Measurements from ENCODE around the gene SV2A.
A peak's percentile ranks its signal among the peaks of the same experiment; 100 is the strongest.
"Not testable (repeated sequence)": the region's sequence is repeated elsewhere in the genome, so short reads cannot be mapped to it uniquely, and the experiment has no call there.

SV2A gene, protein sequence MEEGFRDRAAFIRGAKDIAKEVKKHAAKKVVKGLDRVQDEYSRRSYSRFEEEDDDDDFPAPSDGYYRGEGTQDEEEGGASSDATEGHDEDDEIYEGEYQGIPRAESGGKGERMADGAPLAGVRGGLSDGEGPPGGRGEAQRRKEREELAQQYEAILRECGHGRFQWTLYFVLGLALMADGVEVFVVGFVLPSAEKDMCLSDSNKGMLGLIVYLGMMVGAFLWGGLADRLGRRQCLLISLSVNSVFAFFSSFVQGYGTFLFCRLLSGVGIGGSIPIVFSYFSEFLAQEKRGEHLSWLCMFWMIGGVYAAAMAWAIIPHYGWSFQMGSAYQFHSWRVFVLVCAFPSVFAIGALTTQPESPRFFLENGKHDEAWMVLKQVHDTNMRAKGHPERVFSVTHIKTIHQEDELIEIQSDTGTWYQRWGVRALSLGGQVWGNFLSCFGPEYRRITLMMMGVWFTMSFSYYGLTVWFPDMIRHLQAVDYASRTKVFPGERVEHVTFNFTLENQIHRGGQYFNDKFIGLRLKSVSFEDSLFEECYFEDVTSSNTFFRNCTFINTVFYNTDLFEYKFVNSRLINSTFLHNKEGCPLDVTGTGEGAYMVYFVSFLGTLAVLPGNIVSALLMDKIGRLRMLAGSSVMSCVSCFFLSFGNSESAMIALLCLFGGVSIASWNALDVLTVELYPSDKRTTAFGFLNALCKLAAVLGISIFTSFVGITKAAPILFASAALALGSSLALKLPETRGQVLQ

DNA sequence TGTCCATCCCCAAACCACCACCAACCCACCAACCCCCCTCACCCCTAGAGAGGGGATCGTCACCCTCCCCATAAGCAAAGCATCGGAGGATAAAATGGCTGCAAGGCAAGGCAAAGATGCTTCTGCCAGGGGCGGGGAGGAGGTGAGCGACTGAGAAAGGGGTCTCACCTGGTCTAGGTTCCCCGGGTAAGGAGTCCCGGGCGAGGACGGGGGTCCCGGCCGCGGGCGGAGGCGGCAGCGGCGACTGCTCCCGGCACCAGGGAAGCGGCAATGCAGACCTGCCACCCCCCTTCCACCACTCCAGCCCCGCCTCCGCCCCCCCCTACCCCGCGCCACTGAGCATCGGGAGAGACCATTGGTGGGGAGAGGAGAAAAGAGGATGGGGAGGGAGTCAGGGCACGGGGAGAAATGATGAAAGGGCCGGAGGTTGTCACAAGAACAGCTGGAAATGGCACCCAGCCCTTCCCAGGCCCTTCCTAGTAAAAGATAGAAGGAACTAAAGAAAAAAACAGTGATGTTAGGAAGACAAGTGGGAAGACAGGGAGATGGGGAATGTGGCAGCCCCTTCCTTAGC is at the start of gene SV2A:
Gene SV2A (minus strand): TSS at position 274 of the 574 bp plus-strand sequence. CDS start 4,004 bp downstream, outside the sequence.
- Histone ChIP-seq H3K4me1 (ENCODE audit: control insufficient read depth in 2 of 2, insufficient read depth in 2 of 2, low read length in 2 of 2) (peaks cover 0 to 7% of the 10 kb centered on the region in 2 donors), H3K27me3 (ENCODE audit: control insufficient read depth in 2 of 2, insufficient read depth in 2 of 2, low read length in 2 of 2) (peaks cover 2 to 3% of the 10 kb centered on the region in 2 donors), H3K27ac (ENCODE audit: low read depth in 2 of 2, low read length in 2 of 2) (no peak within 1 kb of the TSS), H3K9ac (ENCODE audit: low read depth in 1 of 2, low read length in 2 of 2) (peak within 1 kb of the TSS; percentile 24 to 43), H3K4me3 (ENCODE audit: low read length in 2 of 2) (peak within 1 kb of the TSS; percentile 32 to 61), H3K36me3 (ENCODE audit: control insufficient read depth in 2 of 2, insufficient read depth in 2 of 2, low read length in 2 of 2) (peaks cover 3 to 4% of the 10 kb centered on the region in 2 donors), H3K9me3 (ENCODE audit: control insufficient read depth in 2 of 2, low read length in 2 of 2) (no peaks in the 10 kb centered on the region)

DNA sequence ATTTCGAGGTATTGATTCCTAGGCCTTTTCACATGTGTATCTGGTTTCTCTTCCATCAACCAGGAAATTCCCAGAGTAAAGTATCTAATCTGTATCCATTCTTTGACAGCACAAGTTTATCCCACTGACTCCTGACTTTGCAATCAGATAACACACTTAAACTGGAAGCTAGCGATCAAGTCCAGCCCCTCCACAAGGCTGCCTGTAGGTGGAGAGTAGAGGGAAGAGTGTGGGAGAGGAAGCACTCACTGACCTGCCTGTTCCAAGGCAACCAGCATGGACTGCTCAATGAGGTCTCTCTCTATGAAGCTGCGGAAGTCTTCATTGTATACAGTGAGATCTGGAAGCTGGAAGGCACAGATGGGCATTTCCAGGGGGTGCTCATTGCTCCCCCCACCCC is 49.4 kb upstream of the SV2A start:
- H3K36me3 ChIP-seq (ENCODE audit: control insufficient read depth in 2 of 2, insufficient read depth in 2 of 2, low read length in 2 of 2), result peaks cover 42 to 48% of the 10 kb centered on the region in 2 donors
- no peak overlapping the region for H3K27ac ChIP-seq (ENCODE audit: low read depth in 2 of 2, low read length in 2 of 2)

DNA sequence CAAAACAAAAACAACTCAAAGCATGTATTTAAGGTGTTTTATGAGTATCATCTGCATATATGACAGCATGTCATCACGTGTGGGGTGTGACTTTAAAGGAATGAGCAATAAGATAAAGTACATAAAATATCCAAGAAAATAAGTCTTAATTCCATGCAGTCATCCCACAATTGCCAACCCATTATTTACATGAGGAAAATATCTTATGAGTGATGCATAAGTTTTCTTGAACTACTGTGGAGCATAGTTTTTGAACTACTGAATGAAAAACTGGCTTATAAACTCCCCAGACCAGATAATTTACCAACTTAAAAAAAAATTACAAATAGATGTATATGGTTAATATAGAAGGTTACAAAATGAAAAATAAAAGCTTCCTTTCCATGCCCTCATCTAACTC is 48.8 kb upstream of the SV2A start:
- Histone ChIP-seq H3K27me3 (ENCODE audit: control insufficient read depth in 2 of 2, insufficient read depth in 2 of 2, low read length in 2 of 2) (no peaks in the 10 kb centered on the region), H3K36me3 (ENCODE audit: control insufficient read depth in 2 of 2, insufficient read depth in 2 of 2, low read length in 2 of 2) (peaks cover 39 to 43% of the 10 kb centered on the region in 2 donors), H3K4me1 (ENCODE audit: control insufficient read depth in 2 of 2, insufficient read depth in 2 of 2, low read length in 2 of 2) (no peaks in the 10 kb centered on the region), H3K27ac (ENCODE audit: low read depth in 2 of 2, low read length in 2 of 2) (no peak overlapping the region), H3K9me3 (ENCODE audit: control insufficient read depth in 2 of 2, low read length in 2 of 2) (no peaks in the 10 kb centered on the region), H3K9ac (ENCODE audit: low read depth in 1 of 2, low read length in 2 of 2) (no peak overlapping the region), H3K4me3 (ENCODE audit: low read length in 2 of 2) (no peak overlapping the region)

More for the DNA sequence above, 49.4 kb upstream of the SV2A start:
- Histone ChIP-seq H3K27me3 (ENCODE audit: control insufficient read depth in 2 of 2, insufficient read depth in 2 of 2, low read length in 2 of 2) (no peaks in the 10 kb centered on the region), H3K4me3 (ENCODE audit: low read length in 2 of 2) (no peak overlapping the region), H3K9me3 (ENCODE audit: control insufficient read depth in 2 of 2, low read length in 2 of 2) (no peaks in the 10 kb centered on the region), H3K4me1 (ENCODE audit: control insufficient read depth in 2 of 2, insufficient read depth in 2 of 2, low read length in 2 of 2) (no peaks in the 10 kb centered on the region), H3K9ac (ENCODE audit: low read depth in 1 of 2, low read length in 2 of 2) (no peak overlapping the region)

DNA sequence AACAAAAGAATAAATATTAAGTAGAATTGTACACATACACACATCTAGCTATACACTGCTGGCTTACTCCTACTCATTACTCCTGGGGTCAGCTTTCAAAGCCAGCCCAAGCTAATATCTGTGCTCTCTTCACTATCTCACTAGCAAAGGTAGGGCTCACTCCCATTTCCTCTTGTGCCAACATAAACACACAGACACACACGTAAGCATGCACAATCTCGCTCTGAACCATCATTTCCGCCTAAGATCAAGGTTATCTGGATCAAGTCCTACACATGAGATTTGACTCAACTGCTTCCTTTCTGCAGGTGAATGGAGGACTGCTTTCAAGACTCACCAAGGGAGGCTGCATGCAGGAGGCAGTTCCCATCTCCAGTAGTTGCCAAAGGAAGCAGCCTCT is 47.8 kb upstream of the SV2A start:
- Histone ChIP-seq H3K36me3 (ENCODE audit: control insufficient read depth in 2 of 2, insufficient read depth in 2 of 2, low read length in 2 of 2) (peaks cover 33 to 41% of the 10 kb centered on the region in 2 donors), H3K4me3 (ENCODE audit: low read length in 2 of 2) (no peak overlapping the region), H3K9me3 (ENCODE audit: control insufficient read depth in 2 of 2, low read length in 2 of 2) (no peaks in the 10 kb centered on the region), H3K4me1 (ENCODE audit: control insufficient read depth in 2 of 2, insufficient read depth in 2 of 2, low read length in 2 of 2) (no peaks in the 10 kb centered on the region), H3K9ac (ENCODE audit: low read depth in 1 of 2, low read length in 2 of 2) (no peak overlapping the region), H3K27me3 (ENCODE audit: control insufficient read depth in 2 of 2, insufficient read depth in 2 of 2, low read length in 2 of 2) (no peaks in the 10 kb centered on the region), H3K27ac (ENCODE audit: low read depth in 2 of 2, low read length in 2 of 2) (no peak overlapping the region)

DNA sequence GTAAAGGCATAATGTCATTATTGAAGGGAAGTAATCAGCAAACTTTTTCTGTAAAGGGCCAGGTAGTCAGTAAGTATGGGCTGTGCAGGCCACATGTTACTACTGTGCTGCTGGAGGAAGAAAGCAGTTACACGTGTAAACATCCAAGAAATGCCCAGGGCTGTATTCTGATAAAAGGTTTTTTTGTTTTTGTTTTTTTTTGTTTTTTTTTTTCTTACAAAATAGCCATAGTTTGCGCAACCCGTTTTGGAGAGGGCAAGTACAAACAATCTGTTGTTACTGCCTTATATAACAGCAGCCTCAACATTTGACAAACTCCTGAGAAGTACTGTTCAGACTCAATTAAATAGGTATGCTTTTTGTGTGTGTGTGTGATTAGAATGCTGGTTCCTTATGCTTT is 45.7 kb upstream of the SV2A start:
- no peak overlapping the region for H3K27ac ChIP-seq (ENCODE audit: low read depth in 2 of 2, low read length in 2 of 2)
- H3K36me3 ChIP-seq (ENCODE audit: control insufficient read depth in 2 of 2, insufficient read depth in 2 of 2, low read length in 2 of 2), result peaks cover 40 to 43% of the 10 kb centered on the region in 2 donors
- H3K9ac ChIP-seq (ENCODE audit: low read depth in 1 of 2, low read length in 2 of 2), result no peak overlapping the region

DNA sequence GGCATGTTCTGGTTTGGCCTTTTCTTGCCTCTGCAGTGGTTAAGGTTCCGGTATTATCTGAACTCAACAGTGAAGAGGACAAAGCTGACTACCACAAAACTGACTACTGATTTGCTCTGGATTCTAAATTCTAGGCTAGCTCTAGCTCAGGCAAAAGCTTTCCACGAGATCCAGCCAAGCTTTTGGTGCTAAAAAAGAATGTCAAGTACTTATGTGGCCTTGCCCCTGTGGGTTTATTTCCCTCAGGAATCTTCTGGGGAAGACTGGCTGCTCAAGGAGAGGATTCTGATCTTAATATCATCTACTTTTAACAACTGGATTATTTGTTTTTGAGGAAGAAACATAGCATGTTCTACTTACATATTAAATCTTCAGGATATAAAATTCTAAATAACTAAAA is 45.1 kb upstream of the SV2A start:
- H3K27me3 ChIP-seq (ENCODE audit: control insufficient read depth in 2 of 2, insufficient read depth in 2 of 2, low read length in 2 of 2), result no peaks in the 10 kb centered on the region
- H3K27ac ChIP-seq (ENCODE audit: low read depth in 2 of 2, low read length in 2 of 2), result no peak overlapping the region
- H3K4me1 ChIP-seq (ENCODE audit: control insufficient read depth in 2 of 2, insufficient read depth in 2 of 2, low read length in 2 of 2), result no peaks in the 10 kb centered on the region
- H3K4me3 ChIP-seq (ENCODE audit: low read length in 2 of 2), result no peak overlapping the region
- H3K36me3 ChIP-seq (ENCODE audit: control insufficient read depth in 2 of 2, insufficient read depth in 2 of 2, low read length in 2 of 2), result peaks cover 43 to 46% of the 10 kb centered on the region in 2 donors
- H3K9me3 ChIP-seq (ENCODE audit: control insufficient read depth in 2 of 2, low read length in 2 of 2), result no peaks in the 10 kb centered on the region
- no peak overlapping the region for H3K9ac ChIP-seq (ENCODE audit: low read depth in 1 of 2, low read length in 2 of 2)

More for the DNA sequence above, 45.7 kb upstream of the SV2A start:
- Histone ChIP-seq H3K27me3 (ENCODE audit: control insufficient read depth in 2 of 2, insufficient read depth in 2 of 2, low read length in 2 of 2) (no peaks in the 10 kb centered on the region), H3K9me3 (ENCODE audit: control insufficient read depth in 2 of 2, low read length in 2 of 2) (no peaks in the 10 kb centered on the region), H3K4me1 (ENCODE audit: control insufficient read depth in 2 of 2, insufficient read depth in 2 of 2, low read length in 2 of 2) (no peaks in the 10 kb centered on the region), H3K4me3 (ENCODE audit: low read length in 2 of 2) (no peak overlapping the region)

DNA sequence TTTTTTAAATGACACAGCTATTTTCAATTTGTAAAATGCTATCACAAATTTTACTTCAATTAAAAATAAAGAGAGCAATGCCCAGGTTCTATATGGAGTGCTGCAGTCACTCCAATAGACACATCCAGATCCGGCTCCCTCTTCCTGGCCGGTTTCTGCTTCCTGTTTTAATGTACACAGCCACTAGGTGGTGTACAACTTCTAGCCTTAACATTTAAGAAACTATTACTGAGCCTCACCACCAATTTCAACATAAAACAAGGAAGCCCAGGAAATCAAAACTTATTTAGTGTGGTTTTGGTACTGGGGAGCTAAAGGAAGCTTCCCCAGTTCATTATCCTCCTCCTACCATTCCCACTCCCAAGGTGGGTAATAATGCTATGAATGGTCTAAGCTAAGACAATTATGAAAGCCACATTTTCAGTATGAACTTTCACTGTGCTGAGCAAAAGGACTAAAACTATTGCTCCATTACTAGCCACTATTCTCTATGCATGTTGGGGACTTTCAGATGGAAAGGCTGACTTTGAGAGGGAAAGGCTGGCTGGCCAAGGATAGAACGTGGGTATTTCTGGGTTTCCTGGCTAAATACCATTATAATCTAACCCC is 44.5 kb upstream of the SV2A start:
- Histone ChIP-seq H3K9me3 (ENCODE audit: control insufficient read depth in 2 of 2, low read length in 2 of 2) (no peaks in the 10 kb centered on the region), H3K4me3 (ENCODE audit: low read length in 2 of 2) (no peak overlapping the region), H3K27ac (ENCODE audit: low read depth in 2 of 2, low read length in 2 of 2) (peak overlapping the region in 1 of 2 donors; percentile 2), H3K27me3 (ENCODE audit: control insufficient read depth in 2 of 2, insufficient read depth in 2 of 2, low read length in 2 of 2) (no peaks in the 10 kb centered on the region), H3K4me1 (ENCODE audit: control insufficient read depth in 2 of 2, insufficient read depth in 2 of 2, low read length in 2 of 2) (no peaks in the 10 kb centered on the region), H3K36me3 (ENCODE audit: control insufficient read depth in 2 of 2, insufficient read depth in 2 of 2, low read length in 2 of 2) (peaks cover 42 to 45% of the 10 kb centered on the region in 2 donors), H3K9ac (ENCODE audit: low read depth in 1 of 2, low read length in 2 of 2) (peak overlapping the region in 1 of 2 donors; percentile 9)

DNA sequence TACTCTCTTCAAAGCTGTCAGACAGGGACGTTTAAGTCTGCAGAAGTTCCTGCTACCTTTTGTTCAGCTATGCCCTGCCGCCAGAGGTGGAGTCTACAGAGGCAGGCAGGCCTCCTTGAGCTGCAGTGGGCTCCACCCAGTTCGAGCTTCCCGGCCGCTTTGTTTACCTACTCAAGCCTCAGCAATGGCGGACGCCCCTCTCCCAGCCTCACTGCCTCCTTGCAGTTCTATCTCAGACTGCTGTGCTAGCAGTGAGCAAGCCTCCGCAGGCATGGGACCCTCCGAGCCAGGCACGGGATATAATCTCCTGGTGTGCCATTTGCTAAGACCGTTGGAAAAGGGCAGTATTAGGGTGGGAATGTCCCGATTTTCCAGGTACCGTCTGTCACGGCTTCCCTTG is 39.9 kb upstream of the SV2A start:
- H3K9ac ChIP-seq (ENCODE audit: low read depth in 1 of 2, low read length in 2 of 2); H3K27me3 ChIP-seq (ENCODE audit: control insufficient read depth in 2 of 2, insufficient read depth in 2 of 2, low read length in 2 of 2); H3K4me3 ChIP-seq (ENCODE audit: low read length in 2 of 2): not testable (repeated sequence)

DNA sequence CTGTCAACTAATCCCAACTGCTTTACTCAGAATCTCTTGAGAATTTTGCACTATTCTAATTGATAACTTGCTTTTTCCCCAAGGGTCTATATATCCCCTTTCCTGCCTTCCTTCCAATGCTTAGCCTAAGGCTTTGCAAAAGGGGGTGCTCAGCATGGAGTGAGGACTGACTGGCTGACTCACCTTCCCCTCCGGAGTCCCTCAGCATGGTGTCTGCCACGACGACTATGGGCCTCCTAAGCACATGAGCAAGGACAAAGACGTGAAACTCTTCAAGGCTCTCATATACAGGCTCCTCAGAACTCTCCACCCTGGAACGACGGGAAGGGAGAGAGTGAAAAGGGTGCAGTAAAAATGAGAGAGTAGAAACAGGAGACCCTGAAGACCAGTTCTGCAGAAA is 32.3 kb upstream of the SV2A start:
- Histone ChIP-seq H3K27me3 (ENCODE audit: control insufficient read depth in 2 of 2, insufficient read depth in 2 of 2, low read length in 2 of 2) (no peaks in the 10 kb centered on the region), H3K4me3 (ENCODE audit: low read length in 2 of 2) (no peak overlapping the region), H3K9me3 (ENCODE audit: control insufficient read depth in 2 of 2, low read length in 2 of 2) (no peaks in the 10 kb centered on the region), H3K9ac (ENCODE audit: low read depth in 1 of 2, low read length in 2 of 2) (no peak overlapping the region), H3K36me3 (ENCODE audit: control insufficient read depth in 2 of 2, insufficient read depth in 2 of 2, low read length in 2 of 2) (peaks cover 23 to 27% of the 10 kb centered on the region in 2 donors), H3K4me1 (ENCODE audit: control insufficient read depth in 2 of 2, insufficient read depth in 2 of 2, low read length in 2 of 2) (no peaks in the 10 kb centered on the region), H3K27ac (ENCODE audit: low read depth in 2 of 2, low read length in 2 of 2) (no peak overlapping the region)

More for the DNA sequence above, 39.9 kb upstream of the SV2A start:
- H3K36me3 ChIP-seq (ENCODE audit: control insufficient read depth in 2 of 2, insufficient read depth in 2 of 2, low read length in 2 of 2), result peaks cover 16 to 20% of the 10 kb centered on the region in 2 donors
- not testable (repeated sequence) for H3K9me3 ChIP-seq (ENCODE audit: control insufficient read depth in 2 of 2, low read length in 2 of 2); H3K4me1 ChIP-seq (ENCODE audit: control insufficient read depth in 2 of 2, insufficient read depth in 2 of 2, low read length in 2 of 2); H3K27ac ChIP-seq (ENCODE audit: low read depth in 2 of 2, low read length in 2 of 2)

Data from mucosa of rectum (tissue), 2 donors.